ENCODE data around the gene EIF4A3.

EIF4A3 gene

GRCh38 chr17:80089762-80090161, 57.2 kb downstream of the EIF4A3 start:
- H3K4me3 ChIP-seq (ENCODE audit: low read depth, low read length), result no peak overlapping the region
- CTCF ChIA-PET, result interaction anchor here (4.5 kb wide), 1 partner anchor 10 kb away, joined by 61 read pairs; the partner anchor contains the start of gene GAA
- POLR2A ChIA-PET, result no interaction called here
- TF ChIP-seq CTCF (IDR thresholded peaks at IDR 0.05; ENCODE audit: insufficient read depth, low read length, missing control alignments), result no peak
- DNase-seq (ENCODE audit: low read depth, low spot score), result no peak

GRCh38 chr17:80087346-80088265, 59.3 kb downstream of the EIF4A3 start:
- ChIA-PET CTCF (interaction anchor here (0.7 to 4.5 kb wide), 3 partner anchors 13 to 54 kb away, joined by 3 to 61 read pairs (median 3); partner anchors contain the start of gene GAA), POLR2A (interaction anchor here (0.7 kb wide), 1 partner anchor 14 kb away, joined by 3 read pairs; the partner anchor contains the start of gene GAA)
- no peak overlapping the region for H3K4me3 ChIP-seq (ENCODE audit: low read depth, low read length)
- TF ChIP-seq CTCF (IDR thresholded peaks at IDR 0.05; ENCODE audit: insufficient read depth, low read length, missing control alignments), result no peak
- no peak for DNase-seq (ENCODE audit: low read depth, low spot score)

GRCh38 chr17:80086616-80087015, 60.3 kb downstream of the EIF4A3 start:
- ChIA-PET CTCF (interaction anchor here (1.2 to 4.5 kb wide), 2 partner anchors 14 to 18 kb away, joined by 3 to 61 read pairs; partner anchors contain the start of gene GAA), POLR2A (interaction anchor here (0.7 kb wide), 1 partner anchor 15 kb away, joined by 3 read pairs; the partner anchor contains the start of gene GAA)
- no peak for TF ChIP-seq CTCF (IDR thresholded peaks at IDR 0.05; ENCODE audit: insufficient read depth, low read length, missing control alignments)
- no peak overlapping the region for H3K4me3 ChIP-seq (ENCODE audit: low read depth, low read length)
- no peak for DNase-seq (ENCODE audit: low read depth, low spot score)

GRCh38 chr17:80086081-80086480, 60.8 kb downstream of the EIF4A3 start:
- ChIA-PET POLR2A (no interaction called here), CTCF (interaction anchor here (0.6 to 4.5 kb wide), 5 partner anchors 12 to 77 kb away, joined by 3 to 61 read pairs (median 3); partner anchors contain the start of gene GAA)
- H3K4me3 ChIP-seq (ENCODE audit: low read depth, low read length), result no peak overlapping the region
- no peak for DNase-seq (ENCODE audit: low read depth, low spot score)
- no peak for TF ChIP-seq CTCF (IDR thresholded peaks at IDR 0.05; ENCODE audit: insufficient read depth, low read length, missing control alignments)

GRCh38 chr17:80084773-80085172, 62.2 kb downstream of the EIF4A3 start:
- ChIA-PET POLR2A (no interaction called here), CTCF (interaction anchor here (1.0 to 7.3 kb wide), 5 partner anchors 9 to 259 kb away, joined by 3 to 66 read pairs (median 27); partner anchors contain the start of gene GAA)
- DNase-seq (ENCODE audit: low read depth, low spot score), result no peak
- H3K4me3 ChIP-seq (ENCODE audit: low read depth, low read length), result no peak overlapping the region
- no peak for TF ChIP-seq CTCF (IDR thresholded peaks at IDR 0.05; ENCODE audit: insufficient read depth, low read length, missing control alignments)

Measured in AG04449 (cell line).